Suprapubic skin (tissue), 4 donors: ENCODE measurements around the gene SIN3B.

Experiments used
- EP300 ChIP-seq: sonication (generic); formaldehyde crosslinking; IDR thresholded peaks from one replicate; pipeline ENCODE4 v1.6.1; 2017; ENCODE audit warnings: antibody characterized with exemption
- POLR2A ChIP-seq, 2 donors: fragments of 450-650 bp; IDR thresholded peaks; one replicate each; pipeline ENCODE4 v1.6.1; 2017; ENCODE audit warnings: antibody characterized with exemption in 2 of 2, mild to moderate bottlenecking in 2 of 2, moderate library complexity in 2 of 2
- POLR2AphosphoS5 ChIP-seq, 3 donors: sonication (generic); formaldehyde crosslinking; IDR thresholded peaks; one replicate each; pipeline ENCODE4 v1.6.1; 2017; ENCODE audit warnings: antibody characterized with exemption in 3 of 3
- TF ChIP-seq, protein P1 (sequence below), 2 donors: fragments of 200-600 bp in 1 of 2; fragments of 450-650 bp in 1 of 2; sonication (generic) in 1 of 2; IDR thresholded peaks; one replicate each; pipeline ENCODE4 v1.5.1; 2016 to 2019; ENCODE audit warnings: antibody characterized with exemption in 2 of 2, mild to moderate bottlenecking in 1 of 2, moderate library complexity in 1 of 2

DNA sequence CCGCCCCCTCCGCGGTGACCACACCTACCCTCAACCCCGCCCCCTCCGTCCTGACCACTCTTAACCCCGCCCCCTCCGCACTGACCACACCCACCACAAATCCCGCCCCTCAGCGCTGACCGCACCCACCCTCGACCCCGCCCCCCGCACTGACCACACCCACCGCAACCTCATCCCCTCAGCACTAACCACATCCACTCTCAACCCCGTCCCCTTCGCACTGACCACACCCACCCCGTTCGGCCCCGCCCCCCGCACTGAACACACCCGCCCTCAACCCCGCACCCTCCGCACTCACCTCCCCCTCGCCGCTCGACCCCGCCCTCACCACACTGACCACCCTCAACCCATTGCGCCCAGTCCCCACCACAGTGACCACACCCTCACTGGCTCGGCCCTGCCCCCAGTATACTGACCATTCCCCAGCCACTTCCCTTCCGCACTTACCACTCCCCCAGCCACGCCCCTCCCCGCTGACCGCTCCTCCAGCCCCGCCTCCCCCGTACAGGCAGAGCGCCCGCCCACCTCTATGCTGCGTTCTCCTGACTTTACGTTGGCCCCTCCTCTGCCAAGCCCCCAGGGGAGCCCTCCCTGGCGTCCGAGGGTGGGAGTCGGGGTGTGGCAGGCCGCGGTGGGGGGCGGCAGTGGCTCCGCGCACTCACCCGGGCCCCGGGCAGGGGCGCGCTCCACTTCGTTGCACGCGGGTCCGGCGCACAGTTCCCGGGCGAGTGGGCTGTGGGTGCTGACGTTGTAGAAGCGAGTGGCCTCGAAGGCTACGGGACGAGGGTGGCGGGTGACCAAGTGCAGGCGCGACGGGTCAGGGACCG, 68.0 kb downstream of the SIN3B start:
- TF ChIP-seq, protein P1, sequence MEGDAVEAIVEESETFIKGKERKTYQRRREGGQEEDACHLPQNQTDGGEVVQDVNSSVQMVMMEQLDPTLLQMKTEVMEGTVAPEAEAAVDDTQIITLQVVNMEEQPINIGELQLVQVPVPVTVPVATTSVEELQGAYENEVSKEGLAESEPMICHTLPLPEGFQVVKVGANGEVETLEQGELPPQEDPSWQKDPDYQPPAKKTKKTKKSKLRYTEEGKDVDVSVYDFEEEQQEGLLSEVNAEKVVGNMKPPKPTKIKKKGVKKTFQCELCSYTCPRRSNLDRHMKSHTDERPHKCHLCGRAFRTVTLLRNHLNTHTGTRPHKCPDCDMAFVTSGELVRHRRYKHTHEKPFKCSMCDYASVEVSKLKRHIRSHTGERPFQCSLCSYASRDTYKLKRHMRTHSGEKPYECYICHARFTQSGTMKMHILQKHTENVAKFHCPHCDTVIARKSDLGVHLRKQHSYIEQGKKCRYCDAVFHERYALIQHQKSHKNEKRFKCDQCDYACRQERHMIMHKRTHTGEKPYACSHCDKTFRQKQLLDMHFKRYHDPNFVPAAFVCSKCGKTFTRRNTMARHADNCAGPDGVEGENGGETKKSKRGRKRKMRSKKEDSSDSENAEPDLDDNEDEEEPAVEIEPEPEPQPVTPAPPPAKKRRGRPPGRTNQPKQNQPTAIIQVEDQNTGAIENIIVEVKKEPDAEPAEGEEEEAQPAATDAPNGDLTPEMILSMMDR (IDR thresholded peaks at IDR 0.05) = no peak
- TF ChIP-seq POLR2A (IDR thresholded peaks at IDR 0.05) = no peak
- TF ChIP-seq EP300 = no peak
- TF ChIP-seq POLR2AphosphoS5 (IDR thresholded peaks at IDR 0.05) = no peak
